Lower lobe of right lung (tissue), 2 donors: ENCODE results near the gene CSNK1G3. TPM values are rescaled to one million over a fixed set of nuclear protein-coding genes. Genes with fewer than 3 reads are reported as not detected.

Experiments
- ATAC-seq, 2 donors: fragments of 200-7000 bp; cut with Tn5 transposase; one replicate each; pipeline ENCODE4 v1.9.1; 2020 to 2022; ENCODE audit warnings: mild to moderate bottlenecking in 2 of 2, moderate library complexity in 2 of 2
- DNase-seq: peaks from one replicate; pipeline ENCODE4 v3.0.0-alpha.2; 2020
- H3K27ac ChIP-seq: fragments of 200-600 bp; one replicate; pipeline ENCODE4 v1.8.0; 2022
- H3K27me3 ChIP-seq: fragments of 200-600 bp; one replicate; pipeline ENCODE4 v1.8.0; 2022; ENCODE audit warnings: low read depth
- H3K36me3 ChIP-seq: fragments of 200-600 bp; one replicate; pipeline ENCODE4 v1.8.0; 2022; ENCODE audit warnings: mild to moderate bottlenecking
- H3K4me1 ChIP-seq: fragments of 200-600 bp; one replicate; pipeline ENCODE4 v1.8.0; 2022
- H3K4me3 ChIP-seq: fragments of 200-600 bp; one replicate; pipeline ENCODE4 v1.8.0; 2022; ENCODE audit warnings: mild to moderate bottlenecking
- H3K9me3 ChIP-seq: fragments of 200-600 bp; one replicate; pipeline ENCODE4 v1.8.0; 2022
- CTCF ChIP-seq: fragments of 200-600 bp; IDR thresholded peaks from one replicate; pipeline ENCODE4 v1.8.0; 2022; ENCODE audit warnings: antibody characterized with exemption, mild to moderate bottlenecking
- intact Hi-C: fragments of 100-400 bp; cut with DNase I; formaldehyde crosslinking; loops from one replicate; pipeline ENCODE4 v1.11.0; 2022
- total RNA-seq: library from RNA; stranded (reverse); fragmentation: NEBNext Ultra II Directional; extraction: Animal tissue kit (Norgen Biotek cat#: 25700); gene quantifications from one replicate; pipeline ENCODE4 v1.2.1, GENCODE V29; 2021
- donor health status: DM: no; HTN: yes; CAD: no; lungs with severe emphysema.

CSNK1G3 gene
- total RNA-seq, 1 donor from 2014 or later = 35.2 TPM

DNA sequence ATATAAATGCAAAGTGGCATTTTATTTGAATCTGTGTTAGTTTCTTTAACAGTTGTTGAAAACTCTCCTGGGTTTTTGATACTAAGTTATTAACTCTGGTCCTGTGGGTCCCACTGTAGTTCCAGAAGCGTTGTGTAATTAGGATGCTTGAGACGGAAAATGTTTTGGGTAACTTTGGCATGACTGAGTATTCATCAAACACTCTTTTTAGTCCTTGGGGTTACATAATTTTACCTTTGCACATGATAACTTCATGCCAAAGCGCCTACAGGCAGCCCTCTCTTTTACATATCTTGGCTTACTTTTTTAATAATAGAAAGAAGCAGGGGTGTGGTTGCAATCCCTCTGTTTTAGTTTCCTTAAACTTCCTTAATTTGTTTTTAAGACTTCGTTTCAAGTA, 12.2 kb downstream of the CSNK1G3 start:
- intact Hi-C loops = no loop called here
- ATAC-seq = peak in 1 of 2 donors; percentile 79
- DNase-seq = no peak
- peaks cover 16% of the 10 kb centered on the region for H3K4me1 ChIP-seq
- TF ChIP-seq CTCF = no peak
- H3K9me3 ChIP-seq = no peaks in the 10 kb centered on the region
- H3K36me3 ChIP-seq = no peaks in the 10 kb centered on the region
- H3K4me3 ChIP-seq = no peak overlapping the region
- no peak overlapping the region for H3K27ac ChIP-seq
- H3K27me3 ChIP-seq = no peaks in the 10 kb centered on the region

GRCh38 chr5:123527190-123527589, 15.2 kb downstream of the CSNK1G3 start:
- H3K4me1 ChIP-seq = peaks cover 22% of the 10 kb centered on the region
- no peaks in the 10 kb centered on the region for H3K36me3 ChIP-seq
- DNase-seq (no peak), ATAC-seq (no peak)
- intact Hi-C loops = no loop called here
- no peaks in the 10 kb centered on the region for H3K27me3 ChIP-seq
- no peak overlapping the region for H3K27ac ChIP-seq
- H3K9me3 ChIP-seq = no peaks in the 10 kb centered on the region
- TF ChIP-seq CTCF = no peak
- H3K4me3 ChIP-seq = no peak overlapping the region

- no peak for TF ChIP-seq CTCF
- DNase-seq (no peak), ATAC-seq (no peak)
- Histone ChIP-seq H3K9me3 (no peaks in the 10 kb centered on the region), H3K36me3 (no peaks in the 10 kb centered on the region), H3K4me1 (peaks cover 22% of the 10 kb centered on the region), H3K27me3 (no peaks in the 10 kb centered on the region), H3K4me3 (no peak overlapping the region), H3K27ac (no peak overlapping the region)
- intact Hi-C loops = no loop called here
These were observed 16.1 kb downstream of the CSNK1G3 start for GRCh38 chr5:123528065-123528464.

- ATAC-seq = no peak
These were observed 16.9 kb downstream of the CSNK1G3 start for GRCh38 chr5:123528878-123529277.

GRCh38 chr5:123530728-123531127, 18.8 kb downstream of the CSNK1G3 start:
- H3K9me3 ChIP-seq = no peaks in the 10 kb centered on the region
- DNase-seq (no peak), ATAC-seq (no peak)
- no peaks in the 10 kb centered on the region for H3K36me3 ChIP-seq
- H3K4me1 ChIP-seq = peaks cover 10% of the 10 kb centered on the region
- no peaks in the 10 kb centered on the region for H3K27me3 ChIP-seq
- no peak for TF ChIP-seq CTCF
- H3K27ac ChIP-seq = no peak overlapping the region
- no peak overlapping the region for H3K4me3 ChIP-seq
- intact Hi-C loops = no loop called here

More at GRCh38 chr5:123528878-123529277, 16.9 kb downstream of the CSNK1G3 start:
- Histone ChIP-seq H3K4me1 (peaks cover 19% of the 10 kb centered on the region), H3K27ac (no peak overlapping the region), H3K36me3 (no peaks in the 10 kb centered on the region), H3K4me3 (no peak overlapping the region), H3K27me3 (no peaks in the 10 kb centered on the region), H3K9me3 (no peaks in the 10 kb centered on the region)
- intact Hi-C loops = no loop called here
- DNase-seq = no peak
- no peak for TF ChIP-seq CTCF

- Histone ChIP-seq H3K27ac (no peak overlapping the region), H3K4me1 (peaks cover 2% of the 10 kb centered on the region), H3K27me3 (no peaks in the 10 kb centered on the region), H3K9me3 (no peaks in the 10 kb centered on the region), H3K36me3 (no peaks in the 10 kb centered on the region), H3K4me3 (no peak overlapping the region)
- intact Hi-C loops = no loop called here
- DNase-seq (no peak), ATAC-seq (no peak)
- TF ChIP-seq CTCF = no peak
These were observed 23.7 kb downstream of the CSNK1G3 start for GRCh38 chr5:123535648-123536047.
